ENCODE results near the gene PDE6D.

The PDE6D gene

DNA sequence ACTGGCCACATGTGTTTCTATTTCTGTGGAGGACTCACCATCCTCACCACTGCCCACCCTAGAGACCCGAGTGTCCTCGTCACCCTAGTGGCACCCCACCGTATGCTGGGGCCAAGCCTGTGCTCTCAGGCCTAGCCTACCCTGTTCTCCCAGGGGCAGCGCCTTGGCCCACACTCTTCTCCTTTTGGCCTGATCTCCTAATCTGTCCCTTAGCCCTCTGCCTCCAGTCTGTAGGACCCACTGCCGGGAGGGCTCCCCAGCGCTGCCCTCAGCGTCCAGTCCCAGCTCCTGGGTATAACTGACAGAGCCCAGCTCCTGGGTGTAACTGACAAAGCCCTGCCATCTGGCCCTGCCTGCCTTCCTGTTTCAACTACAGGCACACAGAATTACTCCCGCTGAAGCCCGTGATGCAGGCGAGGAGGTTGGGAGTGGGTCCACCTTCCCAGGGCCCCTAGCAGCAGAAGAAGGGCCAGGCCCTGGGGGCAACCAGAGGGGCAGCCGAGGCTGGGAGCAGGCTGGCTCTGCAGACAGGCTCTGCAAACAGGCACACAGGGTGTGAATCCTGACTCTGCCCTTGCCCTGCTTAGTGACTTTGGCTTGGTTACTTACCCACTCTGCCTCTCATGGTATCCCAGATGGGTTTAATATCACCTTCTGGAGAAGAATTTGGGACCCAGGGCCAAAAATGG lies 98.3 kb downstream of the PDE6D start:
- Histone ChIP-seq H3K4me1 (ENCODE audit: control insufficient read depth, low read depth, low read length) (peaks cover 31% of the 10 kb centered on the region), H3K27ac (ENCODE audit: low read length) (no peak overlapping the region), H3K9ac (ENCODE audit: low read length) (no peak overlapping the region), H3K9me3 (ENCODE audit: control insufficient read depth, low read depth, low read length) (no peaks in the 10 kb centered on the region), H3K36me3 (ENCODE audit: control insufficient read depth, low read depth, low read length) (no peaks in the 10 kb centered on the region), H3K4me3 (ENCODE audit: low read length) (no peak overlapping the region), H3K27me3 (ENCODE audit: control insufficient read depth, insufficient read depth, low read length) (no peaks in the 10 kb centered on the region)

Data from iPS-18a (cell line).